Stimulated activated CD8-positive, alpha-beta memory T cell treated with anti-CD3 and anti-CD28 coated beads, Interleukin-4, amount 100 ng/mL, for 4 hours (primary cell): ENCODE measurements around the gene GOT1.

ENCODE experiments used
- DNase-seq, 2 donors: peaks; one replicate each; pipeline ENCODE4 v3.0.0-alpha.2; 2020; ENCODE audit warnings: low read depth in 2 of 2, low spot score in 1 of 2

The GOT1 gene

DNA sequence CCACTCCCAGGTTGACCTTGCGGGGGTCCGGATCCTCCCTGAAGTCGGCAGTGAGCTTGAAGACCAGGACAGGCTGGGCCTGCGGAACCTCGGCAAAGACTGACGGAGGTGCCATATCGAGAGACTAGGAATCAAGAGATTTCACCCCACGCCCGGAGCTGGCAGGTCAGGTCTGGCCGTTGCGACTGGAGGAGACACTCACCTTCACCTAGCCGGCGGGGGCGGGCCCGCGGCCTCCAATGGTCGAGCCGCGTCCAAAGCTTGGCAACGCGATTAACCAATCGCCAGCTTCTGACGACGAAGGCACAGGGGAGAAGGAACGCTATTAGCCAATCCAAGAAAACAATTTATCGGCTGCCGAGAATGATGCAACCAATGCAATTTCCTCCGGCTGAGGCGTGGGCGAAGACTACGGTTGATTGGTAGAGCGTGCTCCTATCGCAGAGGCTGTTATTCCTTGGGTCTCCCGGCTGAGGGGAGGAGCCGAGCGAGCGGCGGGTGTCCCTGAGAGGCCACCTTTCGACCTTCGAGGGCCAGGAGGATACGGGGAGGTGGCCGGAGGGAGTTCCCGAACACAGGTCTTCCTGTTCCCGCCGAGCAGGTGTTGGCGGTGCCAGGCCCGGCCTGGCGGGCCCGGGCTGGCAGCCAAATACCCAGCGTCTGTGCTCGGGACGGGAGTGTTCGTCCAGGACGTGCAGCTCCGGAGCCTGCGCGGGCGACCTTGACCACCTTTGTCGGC, at the start of gene GOT1:
Gene GOT1, minus strand, starts transcription at position 174 of the 739 bp plus-strand sequence. Its CDS starts 59 bp downstream, at position 115.
- peak; percentile 87 to 90 for DNase-seq

DNA sequence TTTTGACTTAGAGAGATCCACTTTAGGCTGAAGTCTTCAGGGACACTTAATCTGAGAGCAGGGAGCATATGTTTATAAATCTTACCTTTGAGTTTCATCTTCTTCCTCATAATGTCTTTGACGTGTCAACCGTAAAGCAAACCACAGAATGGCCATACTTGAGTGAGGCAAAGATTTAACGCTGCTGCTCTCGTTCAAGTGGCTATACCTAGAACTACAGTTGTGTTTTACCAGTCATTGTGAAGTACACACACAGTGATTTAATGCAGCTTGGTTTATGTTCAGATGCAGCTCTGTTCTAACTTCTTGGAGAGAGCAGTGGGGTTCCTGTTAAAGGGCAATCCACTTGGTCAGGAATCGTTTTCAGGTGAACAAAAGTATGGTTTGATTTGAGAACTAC, 39.9 kb upstream of the GOT1 start:
- no peak for DNase-seq

DNA sequence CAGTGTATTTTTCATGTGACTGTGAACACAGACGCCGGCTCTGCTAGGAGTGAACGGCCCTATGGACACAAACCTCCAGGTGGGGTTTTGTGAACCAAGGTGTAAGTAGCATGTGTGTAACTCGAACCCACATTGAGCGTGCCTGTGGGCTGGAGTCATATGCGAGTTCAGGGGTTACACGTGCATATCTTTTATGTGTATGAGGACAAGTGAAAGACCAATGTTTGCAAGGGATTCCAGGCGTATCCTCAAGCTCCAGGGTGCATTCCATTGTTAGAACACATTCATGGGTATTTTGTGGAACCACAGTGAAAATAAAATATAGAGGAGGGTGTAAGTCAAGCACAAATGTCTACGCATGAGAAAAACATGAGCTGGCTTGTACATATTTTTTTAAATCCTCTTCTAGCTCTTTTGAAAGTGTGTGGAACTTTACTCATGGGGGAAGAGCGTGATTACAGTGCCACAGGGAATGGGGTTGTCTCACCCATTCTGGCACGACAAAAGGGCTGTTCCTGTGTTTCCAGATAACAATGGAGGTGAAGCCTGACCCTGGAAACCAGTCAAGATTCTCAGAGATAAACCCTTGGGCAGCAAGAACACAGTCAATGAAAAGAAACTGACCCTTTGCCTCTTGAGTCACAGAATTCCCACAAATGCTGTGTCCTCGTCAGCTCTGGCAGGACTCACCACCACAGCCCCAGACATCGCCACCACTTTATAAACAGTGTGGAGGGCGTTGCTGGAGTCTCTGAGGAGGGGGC, 37.0 kb upstream of the GOT1 start:
- DNase-seq, result no peak

DNA sequence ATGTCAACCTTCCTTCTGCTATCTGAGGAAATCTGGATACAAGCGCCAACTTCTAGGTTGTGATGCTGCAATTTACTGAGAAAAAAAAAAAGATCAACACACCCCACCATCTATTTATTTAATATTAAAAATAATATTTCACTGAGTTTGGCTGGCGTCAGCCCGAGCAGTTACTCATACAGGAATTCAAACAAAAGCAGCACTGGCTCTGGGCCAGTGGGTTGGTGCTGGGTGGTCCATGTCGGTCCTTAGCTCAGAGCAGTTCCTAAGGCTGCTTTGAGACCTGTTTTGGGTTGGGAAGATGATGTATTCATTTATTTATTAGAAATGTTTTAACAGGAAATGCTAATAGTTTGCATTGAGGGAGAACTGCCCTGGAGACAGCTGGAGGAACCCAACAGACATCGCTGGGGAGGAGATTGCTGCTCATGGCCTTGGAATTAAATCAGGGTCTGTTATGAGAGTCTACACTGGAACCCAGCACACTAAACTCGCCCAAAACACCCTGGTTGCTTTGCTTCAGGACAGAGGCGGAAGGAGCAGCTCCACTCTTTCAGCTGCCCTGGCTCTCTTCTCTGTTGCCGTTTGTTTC, 36.3 kb upstream of the GOT1 start:
- DNase-seq, result no peak

DNA sequence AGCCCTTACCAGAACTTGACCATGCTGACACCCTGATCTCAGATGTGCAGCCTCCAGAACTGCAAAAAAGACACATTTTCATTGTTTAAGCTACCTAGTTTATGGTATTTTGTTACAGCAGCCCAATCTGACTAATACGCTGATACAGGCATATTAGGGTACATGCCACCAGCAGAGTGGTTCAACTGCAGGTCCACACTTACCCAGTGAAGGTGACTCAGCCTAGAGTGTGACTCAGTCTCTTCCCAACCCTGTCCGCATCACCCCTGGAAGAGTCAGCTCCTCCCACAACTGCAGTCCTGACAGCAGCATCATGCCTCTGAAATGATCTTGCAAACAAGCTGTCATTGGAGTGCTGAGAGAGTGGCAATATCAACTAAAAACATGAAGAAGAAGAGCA, 30.8 kb upstream of the GOT1 start:
- DNase-seq, result no peak

DNA sequence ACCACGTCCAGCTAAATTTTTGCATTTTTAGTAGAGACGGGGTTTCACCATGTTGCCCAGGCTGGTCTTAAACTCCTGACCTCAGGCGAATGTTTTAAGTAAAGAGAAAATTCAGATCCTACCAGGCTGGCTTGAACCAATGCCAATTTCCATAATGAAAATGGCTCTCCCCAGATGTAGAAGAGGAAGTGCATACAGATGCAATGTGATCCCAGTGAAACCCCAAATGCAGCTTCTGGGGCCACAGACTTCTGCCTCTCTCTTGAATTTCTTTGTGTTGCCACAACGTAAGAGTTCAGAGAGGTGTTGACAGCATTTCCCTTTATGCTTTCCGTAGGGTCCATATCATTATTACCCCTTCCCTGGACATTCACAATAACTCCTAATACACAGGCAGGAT, 29.6 kb upstream of the GOT1 start:
- no peak for DNase-seq

DNA sequence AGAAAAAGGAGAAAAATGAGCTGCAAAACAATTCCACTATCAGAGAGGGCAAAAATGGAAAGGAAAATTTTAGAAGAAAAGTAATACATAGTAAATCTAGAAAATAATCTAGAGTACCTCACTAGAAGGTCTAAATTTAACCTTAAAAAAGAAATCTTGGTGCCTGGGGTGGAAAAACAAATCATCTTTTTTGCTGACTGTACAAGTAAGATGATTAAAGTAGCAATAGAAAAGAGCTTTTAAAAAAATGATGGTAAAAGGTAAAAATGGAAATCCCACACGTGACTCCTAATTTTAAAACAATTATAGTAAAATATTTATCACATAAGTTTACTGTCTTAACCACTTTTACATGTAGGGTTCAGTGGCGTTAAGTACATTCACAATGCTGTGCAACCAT, 28.8 kb upstream of the GOT1 start:
- no peak for DNase-seq

DNA sequence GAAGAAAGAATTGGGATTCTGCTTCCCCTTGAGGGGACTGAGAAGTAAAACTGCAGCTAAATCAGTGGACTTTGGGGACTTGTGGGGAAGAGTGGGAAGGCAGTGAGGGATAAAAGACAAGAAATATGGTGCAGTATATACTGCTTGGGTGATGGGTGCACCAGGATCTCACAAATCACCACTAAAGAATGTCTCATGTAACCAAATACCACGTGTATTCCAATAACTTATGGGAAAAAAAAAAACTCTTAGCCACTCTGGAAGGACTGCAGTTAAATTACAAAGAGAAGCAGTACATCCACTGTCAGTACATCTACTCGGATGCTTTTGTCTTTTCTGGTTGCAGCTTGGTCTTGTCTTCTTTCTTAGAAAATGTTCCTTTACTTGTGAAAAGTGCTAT, 27.4 kb upstream of the GOT1 start:
- no peak for DNase-seq

DNA sequence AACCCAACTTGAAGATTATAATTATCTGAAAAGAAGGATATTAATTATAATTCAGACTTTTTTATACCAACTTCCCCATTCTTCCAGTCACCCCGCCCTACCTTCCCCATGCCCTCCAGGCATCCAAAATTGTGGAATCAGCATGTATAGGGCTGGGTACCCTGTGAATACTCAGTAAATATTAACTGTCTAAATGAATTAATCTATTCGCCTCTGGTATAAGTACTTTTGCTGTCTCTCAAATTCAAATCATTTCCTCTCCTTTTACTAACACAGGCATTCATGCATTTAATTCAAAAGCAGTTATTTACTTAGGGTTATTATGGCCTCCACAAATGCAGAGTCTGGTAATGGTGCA, 26.5 kb upstream of the GOT1 start:
- DNase-seq, result no peak

DNA sequence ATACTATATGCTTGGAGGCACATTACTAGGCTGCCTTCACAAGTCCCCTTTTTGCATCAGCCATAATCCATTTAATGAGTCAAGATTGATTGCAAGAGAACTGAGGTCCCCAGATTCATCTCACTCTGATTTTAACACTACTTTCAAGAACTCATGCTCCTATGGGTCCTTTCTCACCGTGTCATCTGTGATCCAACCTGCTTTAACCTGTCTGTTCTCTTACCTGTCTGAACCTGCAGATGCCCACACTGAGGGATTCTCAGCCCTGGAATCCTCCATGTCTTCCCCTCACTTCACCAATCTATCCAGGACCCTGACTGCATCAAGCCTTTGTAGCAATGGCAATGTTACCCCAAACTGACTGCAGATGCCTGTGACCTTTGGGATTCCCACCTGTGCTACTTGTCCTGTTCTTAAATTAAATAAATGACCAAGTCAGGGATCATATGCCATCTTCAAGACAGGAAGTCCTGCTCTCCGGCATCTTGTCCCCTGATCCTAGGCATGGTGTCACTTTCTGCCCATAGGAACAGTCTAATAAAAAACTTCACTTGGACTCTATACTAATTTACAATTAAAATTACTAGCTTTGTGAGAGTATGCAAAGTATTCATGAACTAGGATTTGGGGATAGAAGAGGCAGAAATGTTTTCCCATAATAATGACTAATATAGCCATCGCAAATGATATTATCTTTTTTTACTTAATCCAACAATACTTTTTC, 25.9 kb upstream of the GOT1 start:
- no peak for DNase-seq

DNA sequence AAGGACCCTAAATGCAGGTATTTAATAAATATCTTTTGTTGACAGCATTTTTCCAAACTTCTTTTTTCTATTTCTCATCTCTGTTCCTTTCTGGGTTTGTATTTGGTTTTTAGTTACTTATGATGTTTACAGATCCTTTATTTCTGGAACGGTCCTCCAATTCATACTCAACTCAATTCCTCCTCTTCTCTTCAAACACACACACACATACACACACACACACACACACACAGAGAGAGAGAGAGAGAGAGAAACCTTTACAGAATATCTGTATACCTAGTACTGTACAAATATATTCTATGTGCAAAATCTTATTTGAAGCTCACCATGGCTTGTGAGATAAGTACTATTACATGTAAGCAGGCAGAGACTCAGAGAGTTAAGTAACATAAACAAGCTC, 21.6 kb upstream of the GOT1 start:
- DNase-seq, result no peak

DNA sequence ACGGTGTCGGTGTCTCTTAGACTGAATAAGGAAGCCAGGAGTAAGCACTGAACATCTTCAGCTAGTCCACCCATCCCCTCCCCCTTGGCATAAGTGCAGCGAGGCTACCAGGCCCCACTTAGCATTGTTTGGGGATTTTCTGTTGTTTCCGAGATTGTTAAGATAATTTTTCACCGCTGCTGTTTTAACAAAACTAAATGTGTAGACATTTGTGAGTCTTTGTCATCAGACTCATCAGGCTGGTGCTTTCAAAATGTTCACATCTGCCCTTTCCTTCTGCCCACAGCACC, 21.0 kb upstream of the GOT1 start:
- no peak for DNase-seq

DNA sequence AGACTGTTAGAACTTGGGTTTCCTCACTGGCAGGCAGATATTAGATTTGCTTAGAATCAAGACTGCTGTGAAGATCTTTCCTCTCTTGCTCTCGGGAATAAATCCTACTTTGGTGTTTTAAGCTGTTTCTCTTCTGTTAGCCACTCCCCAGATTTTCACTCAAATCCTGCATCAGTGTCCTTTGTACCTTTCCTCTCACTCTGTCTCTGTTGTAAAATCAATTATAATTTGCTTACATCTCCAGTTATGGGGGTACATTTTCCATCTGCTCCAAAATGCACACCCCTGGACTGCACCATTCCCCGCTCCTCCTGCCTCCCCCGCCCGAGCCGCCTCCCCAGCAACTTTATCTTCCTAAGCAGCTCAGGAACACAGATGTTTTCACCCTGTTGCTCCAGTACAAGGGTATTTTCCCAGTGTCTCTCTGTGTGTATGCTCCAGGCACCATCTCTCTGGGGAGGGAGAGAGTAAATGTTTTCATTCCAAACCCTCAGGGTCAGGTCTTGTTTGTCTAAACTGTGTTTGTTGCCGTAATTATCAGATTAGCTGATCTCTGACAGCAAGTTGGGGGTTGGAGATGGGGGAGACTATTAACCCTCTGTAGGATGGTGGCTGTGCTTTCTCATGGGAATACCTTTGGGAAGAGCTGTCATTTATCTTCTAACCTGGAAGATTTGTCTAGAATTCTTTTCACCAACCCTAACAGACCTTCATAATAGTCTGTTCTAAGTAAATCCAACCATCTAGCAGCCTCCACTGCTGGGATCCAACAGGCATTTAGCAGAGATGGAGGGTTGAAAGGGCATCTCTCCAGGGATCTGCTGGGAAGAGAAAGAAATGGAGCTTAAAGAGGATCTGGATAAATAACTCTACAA, 20.4 kb upstream of the GOT1 start:
- no peak for DNase-seq

DNA sequence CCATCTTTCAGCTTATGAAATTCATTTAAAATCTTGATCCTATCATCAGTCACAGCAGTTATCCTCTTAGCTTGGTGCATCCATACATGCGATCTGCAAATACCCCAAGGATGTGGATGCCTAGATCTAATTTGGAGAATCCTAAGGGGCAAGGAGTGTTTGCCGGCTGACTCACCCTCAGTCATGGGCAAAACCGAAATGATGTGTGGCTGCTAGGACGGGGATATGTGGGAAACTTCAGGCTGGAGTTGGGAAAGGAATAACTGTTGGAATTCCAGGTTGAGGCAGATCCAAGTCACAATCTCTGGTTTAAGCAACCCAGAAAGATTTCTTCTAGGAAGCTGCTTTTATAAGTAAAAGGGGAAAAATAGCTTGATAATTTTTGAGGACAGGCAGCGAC, 19.7 kb upstream of the GOT1 start:
- DNase-seq, result no peak

DNA sequence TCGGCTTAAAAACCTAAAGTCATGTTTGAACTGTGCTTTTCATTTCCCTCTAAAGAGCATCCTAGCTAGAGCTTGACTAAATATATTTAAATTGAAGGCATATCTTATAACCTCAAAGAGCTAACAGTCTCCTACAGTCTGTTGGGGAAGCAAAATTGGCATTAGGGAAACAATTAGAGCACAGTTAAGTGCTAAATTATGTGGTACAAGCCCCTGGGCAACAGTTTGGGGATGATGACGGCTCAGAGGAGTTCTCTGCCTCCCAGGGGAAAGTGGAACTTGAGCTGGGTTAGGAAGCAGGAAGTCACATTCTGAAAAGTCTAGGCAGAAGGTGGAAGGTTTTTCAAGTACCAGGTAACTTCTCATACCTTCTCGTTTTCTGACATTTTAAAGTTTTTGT, 18.6 kb upstream of the GOT1 start:
- DNase-seq, result no peak

DNA sequence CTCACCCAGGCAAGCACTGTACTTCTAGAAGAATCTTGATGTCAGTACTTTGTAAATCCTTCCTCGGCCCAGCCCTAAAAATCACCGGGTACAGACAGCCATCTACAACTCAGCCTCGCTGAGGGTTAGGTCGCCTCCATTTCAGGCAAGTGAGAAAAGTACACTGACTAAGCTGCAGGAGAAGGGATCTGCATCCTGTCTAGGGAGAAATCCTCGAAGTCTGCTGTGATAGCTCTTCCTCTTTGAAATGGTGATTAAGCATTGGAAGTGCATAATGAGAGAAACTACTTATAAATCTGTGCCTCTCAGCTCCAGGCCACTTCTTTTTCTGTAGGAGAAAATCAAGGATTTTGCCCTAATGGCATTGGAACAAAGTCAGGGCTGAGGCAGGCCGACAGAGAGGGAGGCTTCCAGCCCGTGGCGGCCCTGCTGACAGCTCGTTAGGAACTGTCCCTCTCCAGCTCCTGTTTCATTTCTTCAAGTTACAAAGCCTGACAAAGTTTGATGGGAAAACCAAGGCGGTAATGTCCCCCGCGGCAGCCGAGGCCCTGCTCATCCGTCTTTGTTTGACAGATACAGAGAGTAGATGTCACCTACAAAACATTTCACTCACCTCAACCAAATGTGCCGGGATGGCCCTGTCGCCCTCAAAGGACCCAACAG, 14.1 kb upstream of the GOT1 start:
- DNase-seq, result no peak

DNA sequence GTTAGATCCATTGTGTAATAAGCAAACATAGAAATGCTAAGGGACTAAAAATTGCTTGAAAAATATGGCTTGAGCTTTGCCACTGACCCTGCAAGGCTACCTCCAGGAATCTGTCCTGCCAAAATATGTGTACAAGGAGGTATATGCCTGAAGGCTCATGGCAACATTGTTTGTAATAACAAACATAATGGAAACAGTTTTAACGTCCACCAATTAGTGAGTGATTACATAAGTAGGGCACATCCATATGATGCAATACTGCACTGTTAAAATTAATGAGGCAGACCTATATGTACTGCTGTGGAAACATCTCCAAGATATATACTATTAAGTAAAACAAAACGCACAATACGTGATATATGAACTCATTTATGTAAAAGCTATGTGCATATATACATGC, 13.1 kb upstream of the GOT1 start:
- DNase-seq, result no peak

DNA sequence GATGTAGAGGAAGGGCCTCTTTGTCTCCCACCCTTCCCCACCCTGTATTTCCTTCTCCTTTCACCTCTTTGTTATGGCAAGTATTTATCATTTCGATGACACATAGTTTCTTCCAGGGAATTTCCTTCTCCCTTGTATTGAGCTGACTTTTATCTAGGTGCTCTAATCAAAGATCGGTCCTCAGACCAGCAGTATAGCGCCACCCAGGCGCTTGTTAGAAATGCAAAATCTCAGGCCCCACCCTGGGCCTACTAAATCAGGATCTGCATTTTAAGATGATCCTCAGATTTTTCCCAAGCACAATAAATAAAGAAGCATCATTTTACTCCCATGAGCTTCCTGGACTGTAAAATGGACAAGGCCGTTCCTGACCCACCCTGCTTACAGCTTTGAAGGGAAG, 12.0 kb upstream of the GOT1 start:
- no peak for DNase-seq

DNA sequence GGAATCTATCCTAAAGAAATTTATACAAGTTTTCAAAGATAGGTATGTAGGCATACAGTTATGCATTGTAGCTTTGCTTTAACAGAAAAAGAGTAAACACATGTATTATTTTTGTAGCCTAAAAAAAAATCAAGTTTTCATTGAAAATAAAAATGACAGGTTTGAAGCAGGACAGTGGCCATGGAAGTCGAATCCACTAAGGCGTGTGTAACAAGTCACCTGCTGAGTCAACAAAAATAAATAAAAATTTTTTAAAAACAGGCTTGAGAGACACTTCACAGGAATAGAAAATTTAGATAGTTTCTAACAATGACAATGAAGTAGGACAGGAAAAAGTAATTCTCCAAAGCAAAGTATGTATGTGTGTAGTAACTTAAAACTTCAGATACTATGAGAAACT, 8.5 kb upstream of the GOT1 start:
- DNase-seq, result no peak

DNA sequence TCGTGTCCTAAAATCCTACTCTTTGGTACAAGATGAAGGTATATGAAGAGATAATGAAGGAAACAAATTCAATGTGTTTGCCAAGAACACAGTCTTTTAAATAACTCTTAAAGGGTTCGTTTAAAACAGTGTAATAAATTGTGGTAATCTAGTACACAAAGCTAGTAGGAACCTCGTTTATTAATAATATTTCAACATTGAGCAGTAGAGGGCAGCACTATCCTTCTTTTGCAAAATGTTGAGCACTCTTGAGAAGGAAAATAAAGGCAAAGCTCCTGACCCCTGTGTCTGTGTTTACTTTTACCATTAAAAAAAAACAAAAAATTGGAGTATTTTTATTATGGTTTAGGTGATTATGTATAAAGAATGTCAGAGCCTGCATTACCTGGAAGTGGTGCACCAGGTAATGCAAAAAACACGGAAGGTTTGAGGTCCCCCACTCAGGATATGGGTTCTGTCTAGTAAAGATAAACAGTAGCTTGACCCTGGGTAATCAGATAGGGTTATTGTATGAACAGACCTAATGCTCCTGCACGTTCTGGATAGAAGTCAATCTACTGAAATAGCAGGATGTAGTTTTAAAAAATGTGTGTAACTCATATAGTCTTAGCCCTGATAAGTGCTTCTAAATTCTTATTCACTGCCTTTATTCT, 5.7 kb upstream of the GOT1 start:
- DNase-seq, result no peak
